Brain microvascular endothelial cell (primary cell): ENCODE measurements around the gene PTGDS.

Source experiments
- DNase-seq: peaks from one replicate; pipeline ENCODE4 v3.0.0-alpha.2; 2020
- H3K27ac ChIP-seq: fragments of 250-450 bp; sonication (Bioruptor Pico); 2 replicates; pipeline ENCODE4 v1.5.1; 2020; ENCODE audit warnings: mild to moderate bottlenecking, moderate library complexity
- H3K27me3 ChIP-seq: fragments of 250-450 bp; sonication (Bioruptor Pico); replicated peaks from 2 replicates; pipeline ENCODE4 v1.5.1; 2020; ENCODE audit warnings: mild to moderate bottlenecking
- H3K36me3 ChIP-seq: fragments of 250-450 bp; sonication (Bioruptor Pico); replicated peaks from 2 replicates; pipeline ENCODE4 v1.5.1; 2020; ENCODE audit warnings: mild to moderate bottlenecking
- H3K4me3 ChIP-seq: 2 replicates; pipeline ENCODE4 v1.5.1; 2011; ENCODE audit warnings: low read depth, mild to moderate bottlenecking, control low read depth, low read length, moderate library complexity
- CTCF ChIP-seq: IDR thresholded peaks from 2 replicates; pipeline ENCODE4 v1.5.1; 2011; ENCODE audit warnings: low read depth, mild to moderate bottlenecking, moderate library complexity, low read length, control low read depth, inconsistent platforms; ENCODE audit errors: missing control alignments
- in situ Hi-C: cut with HindIII; loops from 2 replicates; pipeline ENCODE4 v1.10.0; 2017; ENCODE audit warnings: low sequenced_read_pairs, low pct_ligation_motif_present

Gene PTGDS

GRCh38 chr9:136983167-136983566, 5.9 kb downstream of the PTGDS start:
- TF ChIP-seq CTCF, result no peak
- no peak overlapping the region for H3K4me3 ChIP-seq
- no peak overlapping the region for H3K27ac ChIP-seq
- no peak for DNase-seq
- peaks cover 23% of the 10 kb centered on the region for H3K27me3 ChIP-seq
- H3K36me3 ChIP-seq, result no peaks in the 10 kb centered on the region
- in situ Hi-C loops, result no loop called here

GRCh38 chr9:136983656-136984314, 6.5 kb downstream of the PTGDS start:
- no peaks in the 10 kb centered on the region for H3K36me3 ChIP-seq
- H3K27ac ChIP-seq, result no peak overlapping the region
- peaks cover 23% of the 10 kb centered on the region for H3K27me3 ChIP-seq
- no peak for DNase-seq
- in situ Hi-C loops, result no loop called here
- no peak for TF ChIP-seq CTCF
- H3K4me3 ChIP-seq, result no peak overlapping the region

GRCh38 chr9:136984464-136985026, 7.2 kb downstream of the PTGDS start:
- Histone ChIP-seq H3K27ac (no peak overlapping the region), H3K4me3 (no peak overlapping the region), H3K36me3 (no peaks in the 10 kb centered on the region), H3K27me3 (peaks cover 23% of the 10 kb centered on the region)
- in situ Hi-C loops, result no loop called here
- DNase-seq, result no peak
- no peak for TF ChIP-seq CTCF

- Histone ChIP-seq H3K27ac (no peak overlapping the region), H3K4me3 (no peak overlapping the region), H3K36me3 (no peaks in the 10 kb centered on the region), H3K27me3 (peaks cover 23% of the 10 kb centered on the region)
- in situ Hi-C loops, result no loop called here
- DNase-seq, result no peak
- no peak for TF ChIP-seq CTCF
Measured at GRCh38 chr9:136985027-136985602, 7.8 kb downstream of the PTGDS start.

GRCh38 chr9:136985853-136986252, 8.5 kb downstream of the PTGDS start:
- in situ Hi-C loops, result no loop called here
- H3K36me3 ChIP-seq, result no peaks in the 10 kb centered on the region
- H3K27me3 ChIP-seq, result peaks cover 23% of the 10 kb centered on the region
- TF ChIP-seq CTCF, result no peak
- H3K4me3 ChIP-seq, result no peak overlapping the region
- DNase-seq, result no peak
- H3K27ac ChIP-seq, result no peak overlapping the region
